NB4 (cell line): ENCODE measurements around the gene PCDHGA8.

Experiments used
- CTCF ChIP-seq: IDR thresholded peaks from one replicate; pipeline ENCODE4 v1.5.1; 2012; ENCODE audit warnings: low read depth, low read length
- MAX ChIP-seq: IDR thresholded peaks from 2 replicates; pipeline ENCODE4 v1.6.1; 2011; ENCODE audit warnings: low read depth, low read length
- MYC ChIP-seq: IDR thresholded peaks from 2 replicates; pipeline ENCODE4 v1.6.1; 2011; ENCODE audit warnings: low read depth, low read length
- POLR2A ChIP-seq: IDR thresholded peaks from 2 replicates; pipeline ENCODE4 v1.6.1; 2011; ENCODE audit warnings: mild to moderate bottlenecking; ENCODE audit not compliant: insufficient read length; ENCODE audit errors: extremely low read depth

DNA sequence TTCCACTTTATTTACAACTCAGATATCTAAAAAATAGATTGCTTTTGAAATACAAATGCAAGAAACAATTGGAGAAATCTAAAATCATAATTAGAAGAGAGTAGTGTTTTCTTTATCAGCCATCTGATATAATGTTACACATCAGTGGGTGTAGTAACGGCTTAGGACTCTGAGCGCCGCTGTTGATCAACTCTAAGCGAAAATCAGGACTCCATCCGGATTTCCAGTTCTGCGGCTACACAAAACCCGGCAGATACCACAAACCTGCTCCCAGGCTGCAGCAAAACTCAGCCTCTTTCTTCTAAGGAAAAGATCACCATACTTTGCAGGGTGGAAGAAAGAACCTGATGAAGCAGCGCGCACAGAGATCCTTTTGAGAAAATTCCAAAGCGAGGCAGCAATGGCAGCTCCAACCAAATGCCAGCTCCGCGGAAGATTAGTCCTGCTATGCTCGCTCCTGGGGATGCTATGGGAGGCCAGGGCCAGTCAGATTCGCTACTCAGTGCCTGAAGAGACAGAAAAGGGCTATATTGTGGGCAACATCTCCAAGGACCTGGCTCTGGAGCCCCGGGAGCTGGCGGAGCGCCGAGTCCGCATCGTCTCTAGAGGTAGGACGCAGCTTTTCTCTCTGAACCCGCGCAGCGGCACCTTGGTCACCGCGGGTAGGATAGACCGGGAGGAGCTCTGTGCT lies 10.3 kb downstream of the PCDHGA8 start, which contains the start of gene PCDHGA9:
- TF ChIP-seq CTCF (peak; percentile 11), POLR2A (no peak), MYC (no peak), MAX (no peak)
